ENCODE data around the gene UBE2V1.
A peak's percentile ranks its signal among the peaks of the same experiment; 100 is the strongest.
"Not testable (repeated sequence)": the region's sequence is repeated elsewhere in the genome, so short reads cannot be mapped to it uniquely, and the experiment has no call there.

The UBE2V1 gene

GRCh38 chr20:50113420-50114224 is 672 bp upstream of the UBE2V1 start:
- DNase-seq, result peak; percentile 45

- DNase-seq, result no peak
Observed at GRCh38 chr20:50111829-50112495, 988 bp downstream of the UBE2V1 start.

DNA sequence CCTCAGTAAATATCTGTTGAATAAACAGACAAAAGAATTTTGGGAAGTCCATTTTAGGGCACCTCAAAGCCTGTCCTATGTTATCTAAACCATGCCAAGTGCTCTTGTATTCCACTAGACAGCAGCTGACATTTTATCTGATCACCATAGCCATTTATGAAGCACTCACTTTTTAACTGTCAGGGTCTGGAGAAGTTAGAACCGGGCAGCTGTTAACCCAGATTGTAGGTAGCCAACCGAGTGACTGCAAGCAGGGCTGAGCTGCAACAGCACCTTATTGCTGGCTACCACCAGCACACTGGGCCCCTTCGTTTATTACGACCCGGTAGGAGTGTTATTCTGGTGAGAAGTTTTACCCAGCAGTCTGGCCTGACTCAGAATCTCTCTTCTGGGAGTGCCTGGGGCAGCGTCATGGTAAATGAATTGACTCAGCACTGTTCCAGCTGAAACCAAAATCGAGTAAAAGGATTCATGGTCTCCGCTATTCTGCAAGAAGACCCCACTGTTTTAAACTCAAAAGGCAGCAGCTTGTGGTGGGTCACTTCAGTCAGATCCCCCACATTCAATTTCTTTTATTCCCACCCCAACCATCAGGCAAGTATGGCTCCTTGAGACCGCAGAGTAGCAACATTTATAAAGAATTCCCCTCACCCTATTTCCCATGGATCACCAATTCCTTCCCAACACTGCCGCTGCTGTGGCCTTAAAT is 1.7 kb downstream of the UBE2V1 start:
- no peak for DNase-seq

DNA sequence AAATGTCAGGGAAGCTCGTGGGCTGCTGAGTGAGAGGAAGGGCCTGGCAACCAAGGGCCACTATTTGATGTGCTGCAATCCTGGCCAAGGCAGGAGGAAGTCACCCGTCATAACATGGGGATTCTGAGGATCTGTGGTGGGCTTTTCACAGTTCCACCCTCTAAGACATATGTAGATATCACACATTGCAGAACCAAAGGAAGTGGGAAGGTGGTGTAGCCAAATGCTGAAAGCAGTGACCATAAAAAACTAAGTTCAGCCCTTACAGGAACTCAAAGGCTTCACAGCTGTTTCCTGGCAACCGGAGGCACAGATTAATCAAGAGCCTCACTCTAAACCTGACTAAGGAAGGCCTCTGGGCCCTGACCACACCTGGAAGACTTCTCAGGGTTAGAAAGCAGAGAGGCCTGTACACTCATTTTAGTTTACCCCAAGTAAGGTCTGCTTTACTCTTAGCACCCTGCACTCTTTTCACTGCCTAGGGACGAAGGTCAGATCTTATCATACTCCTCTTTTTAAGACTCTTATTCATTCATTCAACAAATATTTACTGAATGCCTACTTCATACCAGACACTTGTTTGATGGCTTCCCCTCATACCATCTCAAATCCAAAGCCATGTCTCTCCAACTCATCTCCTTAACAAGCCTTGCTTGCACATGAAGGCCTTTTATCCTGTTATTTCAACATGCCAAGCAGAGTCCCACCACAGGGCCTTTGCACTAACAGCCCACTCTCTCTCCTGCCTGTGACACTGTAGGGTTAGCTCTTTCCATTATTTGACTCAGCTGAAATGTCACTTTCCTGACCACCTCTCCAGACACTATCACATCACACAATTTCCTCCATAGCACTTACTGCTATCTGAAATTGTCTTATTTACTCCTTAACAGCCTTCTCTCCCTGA is 2.6 kb downstream of the UBE2V1 start:
- DNase-seq, result no peak

DNA sequence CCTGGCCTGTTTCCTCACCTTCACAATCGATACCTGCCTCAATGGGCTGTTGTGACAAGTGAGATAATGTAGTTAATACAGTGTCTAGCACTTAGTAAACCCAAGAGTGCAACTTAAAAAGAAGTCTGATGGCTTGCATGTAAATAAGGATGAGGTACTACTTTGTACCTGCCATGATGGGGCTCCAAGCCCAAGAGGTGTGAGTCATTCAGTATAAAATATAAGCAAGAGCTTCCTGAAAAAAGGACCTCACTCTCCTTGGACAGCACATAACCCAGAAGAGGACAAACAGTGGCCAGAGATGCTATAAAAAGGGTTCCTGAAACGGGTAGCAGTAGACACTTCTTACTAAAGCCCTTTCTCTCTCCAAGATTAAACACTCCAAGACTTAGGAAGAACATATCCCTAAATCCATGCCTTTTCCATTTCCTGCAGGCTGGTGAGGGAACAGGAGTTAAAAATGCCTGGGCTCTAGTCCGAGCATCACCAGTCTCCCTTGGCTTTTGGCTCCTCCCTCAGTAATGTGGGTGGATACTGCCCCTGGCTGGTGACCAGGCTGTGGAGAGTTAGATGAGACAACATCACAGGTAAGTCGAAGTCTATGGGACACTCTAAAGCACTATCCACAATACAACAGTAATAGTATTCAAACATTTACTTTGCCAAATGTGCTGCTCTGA is 4.3 kb downstream of the UBE2V1 start:
- no peak for DNase-seq

DNA sequence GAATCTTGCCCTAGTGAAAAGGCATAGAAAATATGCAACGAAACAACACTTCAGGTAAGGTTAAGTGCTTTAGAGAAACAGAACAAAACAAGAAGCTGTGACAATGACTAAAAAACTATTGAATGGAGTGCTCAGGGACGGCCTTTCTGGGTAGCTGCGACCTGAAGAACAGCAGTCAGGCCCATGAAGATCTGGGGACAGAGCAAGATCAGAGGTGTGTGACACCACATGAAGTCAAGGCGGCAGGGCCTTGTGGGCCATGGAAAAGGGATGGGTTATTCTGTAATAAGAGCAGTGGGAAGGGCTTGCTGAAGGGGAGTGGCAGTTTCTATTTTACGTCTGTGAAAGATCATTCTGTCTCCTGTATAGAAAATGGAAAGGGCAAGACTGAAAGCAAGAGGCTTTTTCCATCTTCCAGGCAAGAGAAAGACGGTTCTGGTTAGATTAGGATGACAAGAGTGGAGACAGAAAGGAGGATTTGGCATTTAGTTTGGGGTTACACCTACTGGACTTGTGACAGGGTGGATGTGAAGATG is 5.1 kb downstream of the UBE2V1 start:
- no peak for DNase-seq

GRCh38 chr20:50107086-50107660 is 5.8 kb downstream of the UBE2V1 start:
- DNase-seq, result no peak

DNA sequence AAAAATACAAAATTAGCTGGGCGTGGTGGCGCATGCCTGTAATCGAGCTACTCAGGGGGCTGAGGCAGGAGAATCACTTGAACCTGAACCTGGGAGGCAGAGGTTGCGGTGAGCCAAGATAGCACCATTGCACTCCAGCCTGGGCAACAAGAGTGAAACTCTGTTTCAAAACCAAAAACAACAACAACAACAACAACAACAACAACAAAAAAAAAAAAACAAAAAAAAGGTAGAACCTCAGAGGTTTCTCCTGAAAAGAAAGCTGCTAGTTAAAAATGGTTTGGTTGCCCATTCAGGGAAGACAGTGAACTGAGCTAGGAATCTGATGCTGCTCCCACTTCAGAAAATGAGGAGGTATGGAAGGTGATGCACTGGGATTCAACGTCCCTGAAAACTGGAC is 6.3 kb downstream of the UBE2V1 start:
- DNase-seq, result not testable (repeated sequence)

- not testable (repeated sequence) for DNase-seq
Observed at GRCh38 chr20:50103464-50104107, 9.4 kb downstream of the UBE2V1 start.

DNA sequence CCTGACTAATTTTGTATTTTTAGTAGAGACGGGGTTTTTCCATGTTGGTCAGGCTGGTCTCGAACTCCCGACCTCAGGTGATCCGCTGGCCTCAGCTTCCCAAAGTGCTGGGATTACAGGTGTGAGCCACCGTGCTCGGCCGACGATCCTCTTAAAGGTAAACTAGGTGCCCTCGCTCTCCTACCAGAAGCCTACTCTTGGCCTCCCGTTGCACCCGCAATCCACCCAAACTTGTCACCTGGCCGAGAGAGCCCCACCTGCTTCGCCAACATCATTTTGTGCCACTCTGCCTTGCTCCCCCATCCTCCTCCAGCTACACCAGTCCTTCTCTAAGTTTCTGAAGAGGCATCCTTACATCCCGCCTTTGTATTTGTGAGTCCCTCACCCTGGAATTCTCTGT is 10.4 kb downstream of the UBE2V1 start:
- not testable (repeated sequence) for DNase-seq

DNA sequence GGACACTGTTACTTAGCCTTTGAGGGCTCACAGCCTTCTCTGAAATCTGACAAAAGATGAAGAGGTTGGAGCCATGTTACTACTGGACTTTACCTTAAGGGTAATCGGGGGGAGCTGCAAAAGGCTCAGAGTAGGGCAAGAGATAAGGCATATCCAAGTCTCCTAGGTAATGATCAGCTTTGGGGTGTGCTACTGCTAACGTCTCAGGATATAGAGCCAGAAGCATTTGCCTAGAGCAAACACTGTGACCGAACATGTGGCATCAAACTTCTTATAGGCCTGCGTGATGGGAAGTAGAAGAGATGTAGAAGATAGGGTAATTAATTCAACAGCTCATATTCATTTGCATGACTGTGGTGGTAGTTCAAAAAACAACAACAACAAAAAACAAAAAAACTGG is 11.1 kb downstream of the UBE2V1 start:
- DNase-seq, result no peak

GRCh38 chr20:50101281-50101680 is 11.7 kb downstream of the UBE2V1 start:
- DNase-seq, result no peak

GRCh38 chr20:50100552-50100951 is 12.4 kb downstream of the UBE2V1 start:
- no peak for DNase-seq

- no peak for DNase-seq
Observed at GRCh38 chr20:50099565-50099991, 13.4 kb downstream of the UBE2V1 start.

GRCh38 chr20:50099113-50099512 is 13.8 kb downstream of the UBE2V1 start:
- no peak for DNase-seq

- DNase-seq, result no peak
Observed at GRCh38 chr20:50098259-50098658, 14.7 kb downstream of the UBE2V1 start.

DNA sequence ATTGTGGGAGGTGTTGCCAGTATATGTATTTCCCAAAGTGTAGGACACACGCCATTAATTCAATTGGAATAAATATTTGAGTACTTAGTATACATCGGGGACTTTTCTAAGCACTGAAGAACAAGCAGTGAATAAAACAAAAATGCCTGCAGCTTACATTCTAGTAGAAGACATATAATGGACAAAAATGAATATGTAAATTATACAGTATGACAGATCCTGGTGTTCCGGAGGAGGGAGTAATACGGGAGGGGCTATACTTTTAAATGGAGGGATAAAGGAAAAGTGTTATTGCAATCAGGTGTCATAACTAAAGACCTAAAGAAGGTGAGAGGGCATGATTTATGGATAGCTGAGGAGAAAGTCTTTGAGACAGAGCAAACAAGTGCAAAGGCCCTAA is 15.1 kb downstream of the UBE2V1 start:
- DNase-seq, result no peak

DNA sequence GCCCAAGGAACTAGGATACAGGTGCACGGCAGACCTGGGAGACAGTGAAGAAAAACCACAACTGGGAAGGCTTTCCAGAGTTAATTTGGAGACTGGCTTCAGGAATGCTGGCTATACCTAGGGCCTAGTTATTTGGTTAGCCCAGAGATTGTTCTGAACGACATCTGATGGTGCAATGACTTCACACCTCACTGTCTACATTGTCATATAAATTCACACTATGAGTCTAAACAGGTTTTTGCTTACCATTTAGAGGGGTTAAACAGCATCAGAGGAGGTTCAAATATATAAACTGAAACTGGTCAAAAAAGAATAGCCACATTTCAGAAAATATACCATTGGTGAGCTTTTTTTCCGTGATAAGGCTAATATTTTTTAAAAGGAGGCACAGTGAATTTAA is 16.7 kb downstream of the UBE2V1 start:
- no peak for DNase-seq

DNA sequence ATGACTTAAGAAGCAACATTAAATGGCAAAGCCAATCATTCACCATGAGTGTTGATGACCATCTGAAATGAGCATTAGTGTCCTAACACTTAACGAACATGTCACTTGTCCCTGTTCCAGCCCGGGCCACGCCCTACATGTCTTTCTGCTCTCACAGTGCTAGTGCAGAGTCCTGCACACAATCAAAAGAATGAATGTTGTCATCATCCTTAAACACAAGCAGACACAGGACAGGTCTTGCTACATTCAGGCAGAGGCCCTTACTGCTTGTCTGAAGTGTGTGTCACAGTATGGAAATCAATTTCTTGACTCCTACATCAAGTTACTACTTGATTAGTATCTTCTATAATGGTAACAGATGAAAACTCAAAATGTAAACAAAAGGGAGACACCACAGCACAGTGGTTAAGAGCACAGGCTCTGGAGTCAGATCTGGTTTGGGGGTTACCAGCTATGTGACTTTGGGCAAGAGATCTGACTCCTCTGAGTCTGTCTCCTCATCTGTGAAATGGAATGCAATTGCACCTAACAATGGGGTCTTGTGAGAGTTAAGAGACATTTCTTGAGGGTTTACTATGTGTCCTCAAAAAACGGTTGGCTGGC is 17.4 kb downstream of the UBE2V1 start:
- DNase-seq, result no peak

DNA sequence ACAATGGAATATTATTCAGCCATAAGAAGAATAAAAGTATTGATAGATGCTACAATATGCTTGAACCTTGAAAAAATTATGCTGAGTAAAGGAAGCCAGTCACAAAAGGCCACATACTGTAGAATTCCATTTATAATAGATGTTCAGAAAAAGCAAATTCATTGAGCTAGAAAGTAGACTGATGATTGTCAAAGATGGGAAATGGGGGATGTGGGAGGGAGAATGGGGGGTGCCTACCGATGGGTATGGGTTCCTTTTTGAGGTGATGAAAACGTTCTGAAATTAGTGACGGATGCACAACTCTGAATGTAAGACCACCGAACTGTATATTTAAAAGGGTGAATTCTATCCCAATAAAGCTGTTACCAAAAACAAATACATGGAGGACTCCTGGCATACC is 18.4 kb downstream of the UBE2V1 start:
- DNase-seq, result no peak

- DNase-seq, result no peak
Observed at GRCh38 chr20:50093240-50093639, 19.7 kb downstream of the UBE2V1 start.
